Measurements from ENCODE around the gene NAA80. TPM values are rescaled to one million over a fixed set of nuclear protein-coding genes. Genes with fewer than 3 reads are reported as not detected.
A peak's percentile ranks its signal among the peaks of the same experiment; 100 is the strongest.

NAA80 gene, protein sequence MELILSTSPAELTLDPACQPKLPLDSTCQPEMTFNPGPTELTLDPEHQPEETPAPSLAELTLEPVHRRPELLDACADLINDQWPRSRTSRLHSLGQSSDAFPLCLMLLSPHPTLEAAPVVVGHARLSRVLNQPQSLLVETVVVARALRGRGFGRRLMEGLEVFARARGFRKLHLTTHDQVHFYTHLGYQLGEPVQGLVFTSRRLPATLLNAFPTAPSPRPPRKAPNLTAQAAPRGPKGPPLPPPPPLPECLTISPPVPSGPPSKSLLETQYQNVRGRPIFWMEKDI
- total RNA-seq = 1 to 10 TPM; 5.8 to 7.2 TPM
- long read RNA-seq, partial matches to known transcripts = 0 of 2 reads
- long read RNA-seq, other reads (novel, unspliced or antisense) = 2 of 2 reads

DNA sequence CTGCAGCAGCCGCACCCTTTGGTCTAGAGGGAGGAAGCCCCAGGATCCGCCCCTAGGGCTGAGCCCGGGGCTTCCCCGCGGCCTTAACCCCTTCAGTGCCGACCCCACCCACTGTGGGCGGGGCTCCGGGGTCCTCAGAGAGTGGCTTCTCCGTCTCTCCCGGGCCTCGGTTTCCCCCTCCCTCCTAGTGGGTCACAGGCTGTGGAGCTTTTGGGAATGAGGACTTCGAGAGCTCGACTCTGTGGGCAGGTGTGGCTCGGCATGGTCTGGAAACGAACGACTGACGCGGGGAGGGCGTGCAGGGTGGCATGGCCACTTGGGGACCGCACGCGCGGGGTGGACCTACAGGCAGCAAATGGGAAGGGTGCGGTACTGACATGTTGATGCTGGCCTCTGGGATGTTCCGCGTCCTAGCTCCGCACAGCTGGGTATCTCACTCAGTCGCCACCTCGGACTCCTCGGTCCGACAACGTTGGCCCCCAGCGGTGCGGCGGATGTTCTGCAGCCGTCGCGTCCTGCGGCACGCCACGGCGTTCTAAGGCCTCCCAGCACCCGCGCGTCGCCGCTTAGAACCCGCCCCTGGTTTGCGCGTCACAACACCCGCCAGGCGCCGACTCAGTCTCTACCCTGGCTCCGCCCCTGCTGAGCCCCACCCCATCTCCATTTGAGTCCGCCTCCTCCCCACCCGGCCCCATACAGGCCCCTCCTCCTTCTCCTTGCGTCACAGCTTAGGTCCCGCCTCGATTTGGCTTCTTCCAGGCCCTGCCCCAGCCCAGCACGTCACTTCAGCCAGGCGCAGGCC, at the start of gene NAA80, which contains the start of gene HYAL3:
TSS of gene NAA80 (minus strand) at position 570 of the 802 bp plus-strand sequence. CDS start 1,942 bp downstream, outside the sequence.
TSS of gene HYAL3 (minus strand) at position 570 of the 802 bp plus-strand sequence. CDS start 3,803 bp downstream, outside the sequence.
- intact Hi-C loops (cut with DNase I) = no loop called here
- peak; percentile 99 for DNase-seq
- peak; percentile 91 to 94 for ATAC-seq

DNA sequence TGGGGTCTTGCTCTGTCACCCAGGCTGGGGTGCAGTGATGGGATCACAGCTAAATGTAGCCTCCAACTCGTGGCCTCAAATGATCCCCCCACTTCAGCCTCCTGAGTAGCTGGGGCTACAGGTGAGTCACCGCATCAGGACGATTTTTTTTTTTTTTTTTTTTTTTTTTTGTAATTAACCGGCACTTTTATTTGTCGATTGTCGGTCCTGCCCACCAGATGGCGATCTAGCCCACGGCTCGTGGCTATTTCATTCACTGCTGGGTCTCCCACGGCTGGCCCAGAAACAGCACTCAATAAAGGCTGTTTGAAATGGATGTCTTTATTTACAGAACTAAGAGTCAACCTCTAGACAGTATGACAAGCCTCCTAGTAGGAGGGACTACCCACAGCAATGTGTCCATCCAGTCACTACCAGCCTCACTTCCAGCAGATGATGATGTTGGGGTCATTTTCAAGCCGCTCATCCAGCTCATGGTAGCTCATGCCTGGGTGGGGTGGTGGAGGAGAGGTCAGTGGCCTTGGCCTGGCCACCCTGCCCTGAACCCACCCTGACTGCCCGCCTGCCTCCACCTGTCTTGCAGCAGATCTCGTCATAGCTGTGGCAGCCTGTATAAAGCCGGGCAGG, 48.1 kb upstream of the NAA80 start:
- DNase-seq = peak; percentile 68
- ATAC-seq = no peak
- intact Hi-C loops (cut with DNase I) = loop anchor here (5.0 kb wide), 2 partner anchors 195 to 265 kb away; partner anchors contain the start of gene CISH (in 1 of the 2)

DNA sequence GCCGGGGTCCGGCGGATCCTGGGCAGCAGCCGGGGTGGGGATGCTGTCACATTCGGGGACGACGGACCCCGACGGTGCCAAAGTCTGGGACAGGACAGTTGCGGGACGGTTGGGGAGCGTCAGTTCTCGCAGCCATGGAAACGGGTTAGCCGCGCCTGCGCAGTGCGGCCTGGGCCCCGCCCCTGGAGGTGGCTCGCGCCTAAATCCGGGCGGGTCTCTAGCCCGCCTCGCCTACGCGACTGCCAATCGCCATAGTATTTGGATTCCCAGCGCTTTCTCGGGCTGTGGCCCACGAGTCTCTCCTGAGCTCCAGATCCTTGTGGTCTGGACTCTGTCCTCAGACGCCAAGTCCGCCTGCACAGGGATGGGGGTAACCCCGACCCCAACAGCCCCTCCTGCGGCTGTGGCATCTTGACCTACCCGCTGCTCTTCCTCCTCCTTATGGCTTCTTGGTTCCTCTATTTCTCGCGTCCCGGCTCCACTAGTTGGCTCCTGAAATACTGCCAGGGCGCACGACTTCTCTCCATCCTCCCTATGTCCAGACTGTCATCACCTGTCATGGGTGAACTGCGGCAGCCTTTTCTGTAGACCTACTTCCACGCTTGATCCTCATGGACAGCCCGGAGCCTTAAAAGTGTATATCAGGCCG, 46.5 kb upstream of the NAA80 start, which contains the start of gene ZMYND10:
TSS of gene ZMYND10 (minus strand) at position 147 of the 649 bp plus-strand sequence. CDS start 153 bp downstream, outside the sequence.
- intact Hi-C loops (cut with DNase I) = loop anchor here (5.0 kb wide), 2 partner anchors 197 to 267 kb away; partner anchors contain the start of gene CISH (in 1 of the 2)

DNA sequence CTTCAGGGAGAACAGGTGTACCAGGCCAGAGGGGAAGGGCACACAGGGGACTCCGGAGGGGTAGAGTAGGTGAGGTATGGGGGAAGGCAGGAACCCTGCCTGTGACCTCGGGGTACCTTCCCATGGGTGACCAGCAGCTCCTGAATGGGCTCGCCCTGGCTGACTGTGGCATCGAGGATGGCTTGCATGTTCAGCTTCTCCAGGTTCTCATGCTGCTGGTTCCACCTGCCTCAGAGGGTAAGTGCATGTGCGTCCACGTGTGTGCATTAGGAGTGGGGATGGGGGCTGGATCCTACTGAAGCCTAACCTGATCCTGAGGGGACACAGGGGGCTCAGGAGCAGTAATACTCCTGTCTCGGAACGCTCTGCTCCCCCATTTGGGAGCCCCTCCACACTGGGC, 45.8 kb upstream of the NAA80 start:
- DNase-seq (no peak), ATAC-seq (no peak)
- intact Hi-C loops (cut with DNase I) = loop anchor here (5.0 kb wide), 2 partner anchors 197 to 267 kb away; partner anchors contain the start of gene CISH (in 1 of the 2)

More for the DNA sequence above, 46.5 kb upstream of the NAA80 start, which contains the start of gene ZMYND10:
- DNase-seq (peak; percentile 81), ATAC-seq (peak; percentile 45 to 46)

DNA sequence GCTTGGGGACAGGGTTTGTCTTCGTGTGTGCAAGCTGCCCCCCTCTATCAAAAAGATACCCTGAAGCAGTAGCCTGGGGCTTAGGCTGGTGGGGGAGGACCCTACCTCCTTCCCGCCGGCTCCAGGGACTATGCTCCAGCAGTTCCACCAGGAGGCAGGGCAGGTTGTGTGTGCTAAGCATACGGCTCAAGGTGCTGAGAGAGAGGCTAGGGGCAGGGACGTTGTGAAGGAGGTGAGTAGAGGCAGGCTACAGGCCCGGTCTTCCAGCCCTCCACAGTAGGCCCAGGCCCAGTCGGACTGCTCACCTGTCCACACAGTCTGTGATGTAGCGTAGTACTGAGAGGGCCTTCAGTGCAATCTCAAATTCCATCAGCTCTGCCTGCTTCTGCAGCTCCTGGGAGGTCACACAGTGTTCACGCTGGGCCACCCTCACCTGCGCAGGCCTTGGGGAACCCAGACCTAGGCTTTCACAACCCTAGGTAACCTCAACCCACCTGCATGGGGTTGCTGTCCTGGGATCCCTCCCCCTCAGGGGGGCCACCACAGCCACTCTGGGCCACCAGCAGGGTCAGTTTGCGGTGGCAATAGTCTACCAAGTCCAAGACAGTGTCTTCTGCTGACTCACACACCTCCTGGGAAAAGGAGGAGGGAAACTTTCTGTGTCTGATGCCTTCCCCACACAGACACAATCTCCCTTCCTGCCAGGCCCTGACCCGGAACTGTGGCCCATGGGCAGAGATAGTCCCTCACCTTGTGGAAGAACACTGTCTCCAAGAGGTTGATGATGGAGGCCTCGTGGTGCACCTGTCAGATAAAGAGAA, 43.8 kb upstream of the NAA80 start:
- DNase-seq (no peak), ATAC-seq (no peak)
- intact Hi-C loops (cut with DNase I) = no loop called here

DNA sequence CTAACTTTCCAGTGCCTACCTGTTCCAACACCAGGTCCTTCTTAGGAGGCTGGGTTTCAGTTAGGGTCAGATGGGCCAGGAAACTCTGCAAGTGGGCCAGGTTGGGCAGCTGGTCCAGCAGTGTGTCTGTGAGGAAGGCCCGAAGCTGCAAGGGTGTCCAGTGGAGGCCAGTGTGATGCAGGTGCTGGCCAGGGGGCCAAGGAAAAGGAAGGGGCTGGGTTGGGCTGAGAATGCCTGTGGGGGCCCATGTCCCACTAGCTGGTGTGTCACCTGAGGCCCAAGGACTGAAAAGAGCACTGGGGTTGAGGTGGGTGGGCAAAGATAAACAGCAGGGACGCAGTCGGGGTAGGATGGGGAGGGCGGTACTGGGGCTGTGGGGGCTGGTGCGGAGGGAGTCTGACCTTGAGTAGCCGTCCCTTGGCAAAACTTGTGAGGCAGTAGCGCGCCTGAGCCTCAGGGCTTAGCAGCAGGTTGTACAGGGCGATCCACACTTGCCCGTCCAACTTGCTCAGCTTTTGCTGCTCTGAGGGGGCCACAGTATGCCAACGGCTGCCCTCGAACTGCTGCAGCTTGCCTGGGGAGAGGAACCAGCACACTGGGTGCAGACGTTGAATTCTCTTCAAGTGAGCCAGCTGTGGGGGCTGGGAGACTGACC, 42.9 kb upstream of the NAA80 start:
- intact Hi-C loops (cut with DNase I) = no loop called here
- ATAC-seq (no peak), DNase-seq (no peak)

DNA sequence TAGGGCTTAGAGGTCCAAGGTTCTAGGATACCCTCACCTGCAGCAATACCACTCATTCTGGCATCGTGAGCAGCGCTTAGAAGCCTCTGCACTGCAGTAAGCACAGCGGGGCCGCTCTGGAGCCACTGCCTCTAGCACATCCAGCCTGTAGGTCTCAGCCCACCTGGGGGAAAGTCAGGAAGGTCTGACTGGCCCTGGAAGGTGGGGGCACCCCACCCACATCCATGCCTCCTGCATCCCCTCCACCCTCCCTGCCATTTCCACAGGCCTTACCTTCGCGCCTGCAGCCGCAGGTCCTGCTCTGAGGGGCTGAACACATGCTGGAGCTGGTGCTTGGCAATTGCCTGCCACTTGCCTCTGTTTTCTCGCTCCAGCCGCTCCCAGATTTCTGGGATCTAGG, 42.3 kb upstream of the NAA80 start:
- DNase-seq (no peak), ATAC-seq (no peak)
- intact Hi-C loops (cut with DNase I) = no loop called here

DNA sequence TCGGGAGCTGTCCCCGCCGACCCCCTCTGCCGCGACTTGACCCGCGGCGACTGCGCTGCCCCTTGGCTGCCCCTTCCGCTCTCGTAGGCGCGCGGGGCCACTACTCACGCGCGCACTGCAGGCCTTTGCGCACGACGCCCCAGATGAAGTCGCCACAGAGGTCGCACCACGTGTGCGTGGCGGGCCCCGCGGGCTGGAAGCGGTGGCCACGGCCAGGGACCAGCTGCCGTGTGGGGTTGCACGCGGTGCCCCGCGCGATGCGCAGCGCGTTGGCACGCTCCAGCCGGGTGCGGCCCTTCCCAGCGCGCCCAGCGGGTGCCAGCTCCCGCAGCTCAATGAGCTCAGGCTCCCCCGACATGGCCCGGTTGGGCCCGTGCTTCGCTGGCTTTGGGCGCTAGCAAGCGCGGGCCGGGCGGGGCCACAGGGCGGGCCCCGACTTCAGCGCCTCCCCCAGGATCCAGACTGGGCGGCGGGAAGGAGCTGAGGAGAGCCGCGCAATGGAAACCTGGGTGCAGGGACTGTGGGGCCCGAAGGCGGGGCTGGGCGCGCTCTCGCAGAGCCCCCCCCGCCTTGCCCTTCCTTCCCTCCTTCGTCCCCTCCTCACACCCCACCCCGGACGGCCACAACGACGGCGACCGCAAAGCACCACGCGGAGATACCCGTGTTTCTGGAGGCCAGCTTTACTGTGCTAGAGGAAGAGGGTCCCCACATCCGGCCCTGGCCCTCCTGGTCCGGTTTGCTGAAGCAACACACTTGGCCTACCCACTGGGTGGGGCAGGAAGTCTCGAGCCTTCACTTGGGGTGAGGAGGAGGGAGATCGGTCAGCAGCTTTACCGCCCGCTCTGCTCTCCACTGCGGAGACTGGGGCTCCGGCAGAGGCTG, 41.5 kb upstream of the NAA80 start, which contains the start of gene RASSF1:
TSS of gene RASSF1 (minus strand) at position 389 of the 882 bp plus-strand sequence. CDS start at position 358, 31 bp downstream.
- intact Hi-C loops (cut with DNase I) = no loop called here

DNA sequence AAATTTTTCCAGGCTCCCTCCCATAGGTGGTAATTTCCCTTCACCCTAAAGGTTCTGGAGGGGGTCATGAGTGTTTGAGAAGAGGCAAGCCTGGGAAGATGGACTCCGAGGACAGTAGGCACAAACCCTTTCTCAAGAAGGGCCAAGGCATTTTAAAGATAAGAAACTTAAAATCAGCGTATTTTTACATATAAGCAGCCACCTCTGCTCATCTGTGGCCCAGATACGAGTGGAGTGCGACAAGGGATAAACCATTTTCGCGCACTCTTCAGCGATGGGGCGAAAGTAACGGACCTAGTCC, 40.9 kb upstream of the NAA80 start:
- no peak for ATAC-seq
- no peak for DNase-seq
- intact Hi-C loops (cut with DNase I) = no loop called here

More for the DNA sequence above, 41.5 kb upstream of the NAA80 start, which contains the start of gene RASSF1:
- peak; percentile 21 to 47 for ATAC-seq
- peak; percentile 86 for DNase-seq

DNA sequence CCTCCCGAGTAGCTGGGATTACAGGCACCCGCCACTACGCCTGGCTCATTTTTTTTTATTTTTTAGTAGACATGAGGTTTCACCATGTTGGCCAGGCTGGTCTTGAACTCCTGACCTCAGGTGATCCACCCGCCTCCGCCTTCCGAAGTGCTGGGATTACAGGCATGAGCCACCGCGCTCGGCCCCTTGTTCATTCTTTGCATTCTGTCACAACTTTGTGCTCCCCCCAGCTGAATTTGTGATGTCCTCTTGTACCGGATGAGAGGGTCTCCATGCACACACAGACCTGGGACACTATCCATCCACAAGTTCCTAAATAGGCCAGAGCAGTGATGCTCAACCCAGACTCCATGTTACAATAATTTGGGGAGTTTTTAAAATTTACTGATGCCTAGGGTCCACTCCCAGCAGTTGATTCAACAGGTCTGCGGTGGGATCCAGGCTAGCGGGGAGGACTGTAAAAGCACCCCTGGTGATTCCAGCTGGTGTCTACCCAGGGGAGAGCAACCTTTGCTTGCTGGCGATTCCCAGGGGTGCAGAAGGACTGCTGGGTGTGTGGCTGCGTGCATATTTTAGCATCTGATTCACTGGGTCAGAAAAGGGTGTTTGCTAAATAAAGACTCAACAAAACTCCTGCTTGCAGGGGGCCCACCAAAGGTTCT, 40.4 kb upstream of the NAA80 start:
- intact Hi-C loops (cut with DNase I) = no loop called here
- no peak for ATAC-seq
- DNase-seq = no peak

DNA sequence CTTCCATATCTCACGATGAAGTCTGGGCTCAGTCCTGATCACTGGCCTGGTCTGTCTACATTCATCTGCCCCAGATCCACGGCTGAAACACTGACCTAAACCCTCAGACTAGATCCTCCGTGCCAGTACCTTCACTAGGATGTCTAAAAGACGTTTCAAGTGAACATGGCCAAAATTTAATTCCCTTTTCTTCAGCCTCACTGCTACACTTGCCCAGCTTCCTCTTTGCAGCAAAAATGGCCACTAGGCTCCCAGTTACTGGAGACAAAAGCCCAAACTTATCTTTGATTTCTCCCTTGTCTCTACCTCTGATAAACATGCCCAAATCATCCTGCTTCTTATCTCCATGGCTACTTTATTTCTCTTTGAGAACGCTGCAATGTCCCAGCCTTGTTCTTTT, 39.8 kb upstream of the NAA80 start:
- intact Hi-C loops (cut with DNase I) = no loop called here
- ATAC-seq = no peak
- no peak for DNase-seq

DNA sequence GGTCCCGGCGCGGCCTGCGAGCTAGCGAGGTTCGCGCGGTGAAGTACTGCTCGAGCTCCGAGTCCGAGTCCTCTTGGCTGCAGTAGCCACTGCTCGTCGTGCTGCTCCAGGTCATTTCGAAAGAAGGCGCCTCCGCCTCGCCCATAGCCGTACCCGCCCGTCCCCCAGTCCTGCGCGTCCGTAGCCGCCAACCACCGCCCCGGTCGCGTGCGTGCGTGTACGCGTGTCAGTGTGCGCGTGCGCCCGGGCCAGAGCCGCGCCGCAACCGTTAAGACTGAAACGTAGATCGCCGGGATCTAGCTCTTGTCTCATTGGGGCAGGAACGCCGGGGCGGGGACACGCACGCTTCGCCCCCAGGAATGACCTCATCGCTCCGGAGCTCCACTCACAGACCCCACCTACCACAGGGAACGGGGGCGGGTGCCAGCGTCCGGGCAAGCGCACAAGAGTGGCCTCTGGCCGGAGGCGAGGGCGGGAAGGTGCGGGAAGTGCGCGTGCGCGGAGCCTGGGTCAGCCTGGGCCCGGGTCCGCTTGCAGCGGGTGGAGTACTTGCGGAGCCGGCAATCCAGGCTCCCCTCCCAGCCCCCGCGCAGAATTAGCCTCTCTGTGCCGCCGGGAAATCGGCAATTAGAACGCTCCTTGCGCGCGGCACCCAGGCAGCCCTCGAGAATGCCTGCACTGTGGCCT, 38.1 kb upstream of the NAA80 start:
- intact Hi-C loops (cut with DNase I) = no loop called here
- DNase-seq (peak; percentile 100), ATAC-seq (peak; percentile 88 to 89)

DNA sequence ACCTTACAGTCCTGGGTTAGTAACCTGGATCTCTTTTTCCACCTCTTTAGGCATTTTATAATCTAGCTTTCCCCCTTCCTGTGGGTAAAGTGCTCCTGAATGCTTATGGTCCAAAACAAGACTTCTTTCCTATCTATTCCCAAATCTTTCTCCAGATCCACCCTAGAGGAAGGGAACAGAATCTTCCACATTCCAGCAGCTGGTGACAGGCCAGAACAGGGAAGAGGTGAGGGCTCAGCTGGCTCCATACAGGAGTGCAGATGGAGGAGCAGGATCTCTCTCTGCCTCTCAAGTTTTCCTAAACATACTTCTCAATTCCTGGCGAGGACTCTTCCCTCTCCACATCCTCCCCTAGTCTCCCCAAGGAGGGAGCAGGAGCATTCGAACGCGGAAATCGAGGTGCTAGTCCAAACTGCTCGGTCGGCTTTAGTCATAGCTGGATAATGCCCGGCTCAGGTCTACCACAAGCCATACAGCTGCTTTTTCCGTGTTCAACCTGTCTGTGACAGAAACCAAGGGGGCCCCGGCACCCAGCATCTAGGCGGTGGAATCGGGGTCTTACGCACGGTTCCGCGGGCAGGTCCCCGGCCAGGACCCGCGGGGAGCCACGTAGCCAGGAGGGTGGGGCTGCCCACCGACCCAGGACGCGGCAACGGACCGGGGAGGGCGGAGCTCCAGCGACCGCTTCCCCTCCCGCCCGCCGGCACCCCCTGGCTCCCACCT, 37.4 kb upstream of the NAA80 start:
- ATAC-seq = peak in 1 of 2 donors; percentile 35
- intact Hi-C loops (cut with DNase I) = no loop called here
- DNase-seq = no peak

DNA sequence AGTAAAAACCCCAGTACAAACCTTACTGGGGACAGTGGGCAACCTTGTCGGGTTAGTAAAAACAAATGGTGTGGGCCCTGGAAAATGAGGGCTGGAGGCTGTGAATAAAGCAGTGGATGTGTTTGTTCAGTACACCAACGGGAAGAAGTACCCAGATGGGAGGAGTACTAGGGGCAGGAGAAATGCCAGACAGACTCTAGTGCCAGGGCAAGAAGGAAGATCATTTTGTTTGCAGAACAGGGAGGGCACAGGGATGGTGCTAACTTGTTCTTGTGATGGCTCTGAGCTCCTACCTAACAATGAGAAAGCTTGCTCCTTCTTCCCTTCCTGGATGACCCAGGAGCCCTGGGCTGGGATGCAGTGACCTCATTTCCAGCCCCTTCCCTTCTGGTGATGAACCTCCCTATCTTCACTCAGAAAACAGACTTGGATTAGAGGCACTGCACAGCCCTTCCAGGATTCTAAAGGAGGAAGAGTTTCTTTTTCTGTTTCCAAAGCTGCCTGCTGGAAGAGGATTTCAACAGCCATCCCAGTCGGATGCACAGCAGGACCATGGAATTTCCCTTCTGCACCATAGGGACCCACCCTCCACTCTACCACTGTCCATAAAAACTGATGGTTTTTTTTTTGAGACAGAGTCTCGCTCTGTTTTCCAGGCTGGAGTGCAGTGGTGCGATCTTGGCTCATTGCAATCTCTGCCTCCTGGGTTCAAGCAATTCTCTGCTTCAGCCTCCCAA, 35.3 kb upstream of the NAA80 start:
- intact Hi-C loops (cut with DNase I) = no loop called here
- ATAC-seq = no peak
- DNase-seq = no peak
